Kidney (tissue), 14 donors: ENCODE data around the gene HAPLN2. TPM values are rescaled to one million over a fixed set of nuclear protein-coding genes. Genes with fewer than 3 reads are reported as not detected.

ENCODE experiments used
- DNase-seq, 5 donors: peaks; one replicate each; pipeline ENCODE4 v3.0.0-alpha.2; 2013 to 2020
- FAIRE-seq: peaks from 2 replicates; lab custom pipeline; 2012; peaks lifted over from hg19 to GRCh38; lab: Jason Lieb, UNC
- H3K27ac ChIP-seq, 2 donors: one replicate each; pipeline ENCODE4 v1.7.0; 2013; ENCODE audit warnings: low read depth in 2 of 2, low read length in 2 of 2, inconsistent platforms in 1 of 2
- H3K27me3 ChIP-seq: one replicate; pipeline ENCODE4 v1.7.1; 2013; ENCODE audit warnings: low read length, inconsistent platforms; ENCODE audit not compliant: control insufficient read depth, insufficient read depth
- H3K36me3 ChIP-seq, 3 donors: one replicate each; pipeline versions ENCODE4 v1.7.0 to v1.7.1; 2013; ENCODE audit warnings: low read length in 3 of 3, control low read depth in 1 of 3, inconsistent platforms in 1 of 3; ENCODE audit not compliant: insufficient read depth in 3 of 3, control insufficient read depth in 2 of 3
- H3K4me1 ChIP-seq, 3 donors: one replicate each; pipeline versions ENCODE4 v1.7.0 to v1.7.1; 2013; ENCODE audit warnings: low read length in 3 of 3, inconsistent platforms in 1 of 3, low read depth in 1 of 3; ENCODE audit not compliant: control insufficient read depth in 2 of 3, insufficient read depth in 2 of 3
- H3K4me3 ChIP-seq, 3 donors: one replicate each; pipeline versions ENCODE4 v1.7.0 to v1.8.1; 2013; ENCODE audit warnings: low read length in 3 of 3, control low read depth in 1 of 3, inconsistent platforms in 1 of 3
- H3K9ac ChIP-seq, 3 donors: one replicate each; pipeline versions ENCODE4 v1.7.0 to v1.7.1; 2013; ENCODE audit warnings: low read length in 3 of 3, control low read depth in 1 of 3, inconsistent platforms in 1 of 3
- H3K9me3 ChIP-seq, 3 donors: one replicate each; pipeline versions ENCODE4 v1.7.0 to v1.7.1; 2013; ENCODE audit warnings: low read length in 3 of 3, control low read depth in 1 of 3, inconsistent platforms in 1 of 3; ENCODE audit not compliant: control insufficient read depth in 2 of 3, insufficient read depth in 1 of 3
- intact Hi-C: fragments of 100-400 bp; cut with DNase I; formaldehyde crosslinking; loops from one replicate; pipeline ENCODE4 v1.11.1; 2022
- polyA plus RNA-seq: library from polyadenylated mRNA; stranded (reverse); fragments of 350-450 nt; fragmentation: Illumina TruSeq; extraction: RNeasy Lipid Tissue Mini Kit (QIAGEN cat#74804); gene quantifications from one replicate; pipeline ENCODE4 v1.2.3, GENCODE V29; 2014; ENCODE audit warnings: low read depth, low replicate concordance; ENCODE audit not compliant: insufficient read depth
- total RNA-seq: library from RNA; stranded (reverse); fragmentation: NEBNext Ultra II Directional; extraction: Animal tissue kit (Norgen Biotek cat#: 25700); gene quantifications from one replicate; pipeline ENCODE4 v1.2.1, GENCODE V29; 2021
- TF ChIP-seq, protein P1 (sequence below): IDR thresholded peaks from 3 replicates; pipeline ENCODE4 v1.5.1; 2012; ENCODE audit warnings: mild to moderate bottlenecking, moderate library complexity, borderline replicate concordance; ENCODE audit not compliant: insufficient read depth; ENCODE audit errors: extremely low read depth
- donor health status: control.
- donor health status: control.
- donor health status: control.
- donor health status: control.
- donor health status: control.
- donor health status: DM: yes; HTN: yes; CAD: no.
- donor health status: Normal renal cell carcinoma (clear cell type).

The HAPLN2 gene
- total and polyA plus RNA-seq, 2 donors from 2014 or later = 0.30 to 1.9 TPM

DNA sequence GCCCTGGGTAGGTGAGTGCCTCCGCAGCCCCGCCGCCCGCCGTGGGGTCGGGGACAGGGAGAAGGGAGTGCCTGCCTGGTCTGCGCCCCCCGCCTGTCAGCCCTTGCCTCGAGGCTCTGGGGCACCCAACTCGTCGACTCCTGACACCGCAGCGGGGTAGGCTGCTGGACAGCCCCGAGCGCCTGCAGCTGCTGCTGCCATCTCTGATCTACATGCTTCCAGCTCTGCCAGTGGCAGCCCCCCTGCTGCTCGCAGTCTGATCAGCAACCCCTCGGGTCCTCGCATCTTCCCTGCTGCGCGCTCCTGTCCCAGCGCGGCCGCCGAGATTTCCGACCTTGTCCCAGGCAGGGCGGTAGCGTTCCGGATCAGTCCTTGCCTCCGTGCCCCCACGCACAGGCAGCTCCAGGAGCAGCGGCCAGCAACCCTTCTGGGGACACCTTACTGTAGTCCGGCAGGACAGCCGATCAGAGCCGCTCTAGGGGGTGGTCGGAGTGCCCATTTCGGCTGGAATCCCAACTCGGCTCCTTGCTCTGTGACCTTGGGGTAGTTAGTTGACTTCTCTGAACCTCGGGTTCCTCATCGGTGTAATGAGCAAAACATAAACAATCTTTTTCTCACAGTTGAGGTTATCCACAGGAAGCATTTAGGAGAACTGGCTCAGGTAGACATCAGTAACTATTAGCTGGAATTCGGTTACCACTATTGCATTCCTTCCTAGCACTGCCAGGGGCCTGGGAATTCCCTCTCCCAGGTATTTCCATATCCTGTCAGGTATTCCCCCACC is 23.2 kb downstream of the HAPLN2 start:
- Histone ChIP-seq H3K36me3 (no peaks in the 10 kb centered on the region), H3K9ac (no peak overlapping the region), H3K4me3 (no peak overlapping the region), H3K27me3 (peaks cover 32% of the 10 kb centered on the region), H3K9me3 (no peaks in the 10 kb centered on the region), H3K4me1 (peaks cover 0 to 5% (median 0%) of the 10 kb centered on the region in 3 donors), H3K27ac (no peak overlapping the region)
- intact Hi-C loops = no loop called here
- FAIRE-seq = no peak
- no peak for DNase-seq
- TF ChIP-seq, protein P1, sequence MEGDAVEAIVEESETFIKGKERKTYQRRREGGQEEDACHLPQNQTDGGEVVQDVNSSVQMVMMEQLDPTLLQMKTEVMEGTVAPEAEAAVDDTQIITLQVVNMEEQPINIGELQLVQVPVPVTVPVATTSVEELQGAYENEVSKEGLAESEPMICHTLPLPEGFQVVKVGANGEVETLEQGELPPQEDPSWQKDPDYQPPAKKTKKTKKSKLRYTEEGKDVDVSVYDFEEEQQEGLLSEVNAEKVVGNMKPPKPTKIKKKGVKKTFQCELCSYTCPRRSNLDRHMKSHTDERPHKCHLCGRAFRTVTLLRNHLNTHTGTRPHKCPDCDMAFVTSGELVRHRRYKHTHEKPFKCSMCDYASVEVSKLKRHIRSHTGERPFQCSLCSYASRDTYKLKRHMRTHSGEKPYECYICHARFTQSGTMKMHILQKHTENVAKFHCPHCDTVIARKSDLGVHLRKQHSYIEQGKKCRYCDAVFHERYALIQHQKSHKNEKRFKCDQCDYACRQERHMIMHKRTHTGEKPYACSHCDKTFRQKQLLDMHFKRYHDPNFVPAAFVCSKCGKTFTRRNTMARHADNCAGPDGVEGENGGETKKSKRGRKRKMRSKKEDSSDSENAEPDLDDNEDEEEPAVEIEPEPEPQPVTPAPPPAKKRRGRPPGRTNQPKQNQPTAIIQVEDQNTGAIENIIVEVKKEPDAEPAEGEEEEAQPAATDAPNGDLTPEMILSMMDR = no peak

DNA sequence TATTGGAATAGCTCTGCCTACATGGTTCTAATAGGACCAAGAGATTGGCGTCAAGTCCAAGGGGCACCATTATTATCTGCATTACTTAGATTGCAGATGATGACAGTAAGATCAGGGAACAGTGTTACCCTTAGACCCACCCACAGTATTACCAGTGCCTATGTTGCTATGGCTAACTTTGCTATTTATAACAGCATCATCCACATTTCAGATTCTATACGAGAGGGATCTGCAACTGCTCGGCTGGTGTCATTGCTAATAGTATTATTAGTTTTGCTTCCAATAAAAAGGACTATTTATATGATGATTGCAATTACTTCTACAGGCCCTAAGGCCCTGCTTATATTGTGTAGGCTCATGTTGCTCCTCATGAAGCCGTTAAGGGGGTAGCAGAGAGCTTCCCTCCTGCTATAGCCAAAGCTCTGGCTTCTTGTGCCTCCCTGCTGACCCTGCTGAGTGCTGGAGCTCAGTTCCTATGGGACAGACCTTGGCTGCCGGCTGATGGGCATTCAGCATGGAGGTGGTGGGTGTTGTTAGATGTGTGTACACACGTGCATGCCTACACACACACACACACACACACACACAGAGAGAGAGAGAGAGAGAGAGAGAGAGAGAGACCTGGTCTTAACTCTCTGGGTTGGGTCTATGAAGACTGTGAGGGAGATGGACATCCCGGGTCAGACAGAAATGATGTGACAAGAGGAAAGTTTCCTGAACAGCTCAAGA is 24.0 kb downstream of the HAPLN2 start:
- Histone ChIP-seq H3K9me3 (no peaks in the 10 kb centered on the region), H3K4me3 (no peak overlapping the region), H3K4me1 (peaks cover 0 to 5% (median 0%) of the 10 kb centered on the region in 3 donors), H3K9ac (no peak overlapping the region), H3K27me3 (peaks cover 35% of the 10 kb centered on the region), H3K27ac (no peak overlapping the region), H3K36me3 (no peaks in the 10 kb centered on the region)
- TF ChIP-seq, protein P1 = no peak
- intact Hi-C loops = no loop called here
- no peak for DNase-seq
- no peak for FAIRE-seq

DNA sequence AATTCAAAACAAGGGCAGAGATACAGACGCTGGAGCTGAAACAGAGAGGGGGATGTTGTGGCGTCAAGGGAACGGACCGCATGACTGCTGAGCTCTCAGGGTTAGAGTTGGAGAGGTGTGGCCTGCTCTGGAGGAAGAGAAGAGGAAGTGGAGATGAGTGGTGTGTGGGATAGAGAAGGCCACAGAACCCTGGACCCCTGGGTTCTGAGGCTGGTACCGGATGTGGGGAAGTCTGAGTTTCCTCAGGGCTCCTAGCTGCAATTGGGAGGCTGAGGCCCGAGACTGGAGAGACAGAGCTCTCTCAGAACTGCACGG is 24.5 kb downstream of the HAPLN2 start:
- H3K27me3 ChIP-seq = peaks cover 37% of the 10 kb centered on the region
- FAIRE-seq = no peak
- intact Hi-C loops = no loop called here

More for the DNA sequence above, 24.5 kb downstream of the HAPLN2 start:
- DNase-seq = no peak
- TF ChIP-seq, protein P1 = no peak
- Histone ChIP-seq H3K4me1 (peaks cover 0 to 5% (median 0%) of the 10 kb centered on the region in 3 donors), H3K9me3 (no peaks in the 10 kb centered on the region), H3K4me3 (no peak overlapping the region), H3K36me3 (no peaks in the 10 kb centered on the region), H3K9ac (no peak overlapping the region), H3K27ac (no peak overlapping the region)
